Upper lobe of left lung (tissue), 4 donors: Measurements from ENCODE around the gene AGAP3.

ENCODE experiments used
- EP300 ChIP-seq, 4 donors: sonication (generic); formaldehyde crosslinking; IDR thresholded peaks; one replicate each; pipeline ENCODE4 v1.5.1; 2017; ENCODE audit warnings: antibody characterized with exemption in 4 of 4, control low read depth in 2 of 4
- POLR2A ChIP-seq, 4 donors: fragments of 450-650 bp; IDR thresholded peaks; one replicate each; pipeline ENCODE4 v1.5.1; 2016 to 2017; ENCODE audit warnings: antibody characterized with exemption in 4 of 4, mild to moderate bottlenecking in 2 of 4
- POLR2AphosphoS5 ChIP-seq, 2 donors: sonication (generic); formaldehyde crosslinking; IDR thresholded peaks; one replicate each; pipeline ENCODE4 v1.5.1; 2017; ENCODE audit warnings: antibody characterized with exemption in 2 of 2
- TF ChIP-seq, protein P1 (sequence below), 6 experiments: fragments of 450-650 bp in 4 of 6; fragments of 200-600 bp in 2 of 6; sonication (generic) in 2 of 6; IDR thresholded peaks; one replicate each; pipeline ENCODE4 v1.5.1; 2016 to 2019; ENCODE audit warnings: antibody characterized with exemption in 6 of 6

GRCh38 chr7:151107882-151108281, 21.6 kb downstream of the AGAP3 start:
- TF ChIP-seq, protein P1, sequence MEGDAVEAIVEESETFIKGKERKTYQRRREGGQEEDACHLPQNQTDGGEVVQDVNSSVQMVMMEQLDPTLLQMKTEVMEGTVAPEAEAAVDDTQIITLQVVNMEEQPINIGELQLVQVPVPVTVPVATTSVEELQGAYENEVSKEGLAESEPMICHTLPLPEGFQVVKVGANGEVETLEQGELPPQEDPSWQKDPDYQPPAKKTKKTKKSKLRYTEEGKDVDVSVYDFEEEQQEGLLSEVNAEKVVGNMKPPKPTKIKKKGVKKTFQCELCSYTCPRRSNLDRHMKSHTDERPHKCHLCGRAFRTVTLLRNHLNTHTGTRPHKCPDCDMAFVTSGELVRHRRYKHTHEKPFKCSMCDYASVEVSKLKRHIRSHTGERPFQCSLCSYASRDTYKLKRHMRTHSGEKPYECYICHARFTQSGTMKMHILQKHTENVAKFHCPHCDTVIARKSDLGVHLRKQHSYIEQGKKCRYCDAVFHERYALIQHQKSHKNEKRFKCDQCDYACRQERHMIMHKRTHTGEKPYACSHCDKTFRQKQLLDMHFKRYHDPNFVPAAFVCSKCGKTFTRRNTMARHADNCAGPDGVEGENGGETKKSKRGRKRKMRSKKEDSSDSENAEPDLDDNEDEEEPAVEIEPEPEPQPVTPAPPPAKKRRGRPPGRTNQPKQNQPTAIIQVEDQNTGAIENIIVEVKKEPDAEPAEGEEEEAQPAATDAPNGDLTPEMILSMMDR (IDR thresholded peaks at IDR 0.05), result no peak
- TF ChIP-seq POLR2AphosphoS5 (IDR thresholded peaks at IDR 0.05), result no peak
- TF ChIP-seq POLR2A (IDR thresholded peaks at IDR 0.05), result no peak
- no peak for TF ChIP-seq EP300 (IDR thresholded peaks at IDR 0.05)
